GM04504 (cell line): ENCODE data around the gene OR52B6.
"Not testable (repeated sequence)": the region's sequence is repeated elsewhere in the genome, so short reads cannot be mapped to it uniquely, and the experiment has no call there.

Source experiments
- DNase-seq: peaks from one replicate; pipeline ENCODE4 v3.0.0-alpha.2; 2012; ENCODE audit warnings: low read depth

The OR52B6 gene, protein sequence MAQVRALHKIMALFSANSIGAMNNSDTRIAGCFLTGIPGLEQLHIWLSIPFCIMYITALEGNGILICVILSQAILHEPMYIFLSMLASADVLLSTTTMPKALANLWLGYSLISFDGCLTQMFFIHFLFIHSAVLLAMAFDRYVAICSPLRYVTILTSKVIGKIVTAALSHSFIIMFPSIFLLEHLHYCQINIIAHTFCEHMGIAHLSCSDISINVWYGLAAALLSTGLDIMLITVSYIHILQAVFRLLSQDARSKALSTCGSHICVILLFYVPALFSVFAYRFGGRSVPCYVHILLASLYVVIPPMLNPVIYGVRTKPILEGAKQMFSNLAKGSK

GRCh38 chr11:5580577-5580976 lies at the start of gene OR52B6:
OR52B6 (plus strand) TSS chr11:5580877; CDS start chr11:5580877, 0 bp downstream.
- no peak for DNase-seq

DNA sequence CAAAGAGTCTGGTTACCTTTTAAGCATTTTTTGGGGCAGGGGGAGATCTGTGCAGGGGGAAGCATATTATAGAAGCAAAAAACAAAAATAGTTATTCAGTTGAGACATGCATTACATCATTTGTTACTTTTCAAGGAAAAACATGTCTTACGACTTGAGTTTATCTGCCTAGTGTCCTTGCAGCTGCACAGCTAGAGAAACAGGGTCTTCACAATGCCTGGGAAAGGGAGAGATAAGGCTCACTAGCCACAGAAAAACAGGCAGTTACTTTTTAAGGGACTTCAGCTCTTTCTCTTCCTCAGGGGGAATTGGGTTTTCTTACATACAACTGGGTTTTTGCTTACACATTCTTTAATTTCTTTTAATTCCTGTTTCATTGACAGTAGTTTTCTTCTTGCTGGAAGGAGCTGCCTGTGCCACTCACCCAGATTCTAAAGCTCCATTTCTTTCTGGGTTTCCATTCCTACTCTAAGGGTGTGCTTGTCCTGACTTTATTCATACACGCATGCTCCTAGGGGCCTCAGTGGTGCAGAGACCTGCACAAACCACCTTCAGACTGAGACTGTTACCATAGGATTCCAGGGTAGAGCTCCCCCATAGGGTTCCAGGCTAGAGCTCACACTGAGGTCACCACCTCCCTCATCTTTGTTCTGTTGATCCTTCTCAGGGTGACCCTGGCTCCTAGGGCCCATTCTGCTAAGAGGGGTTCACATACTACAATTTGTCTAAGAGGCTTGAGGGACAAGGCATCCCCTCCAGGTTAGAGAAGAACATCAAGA lies 49.4 kb upstream of the OR52B6 start:
- DNase-seq, result no peak

GRCh38 chr11:5534046-5534445 lies 46.6 kb upstream of the OR52B6 start:
- no peak for DNase-seq

- no peak for DNase-seq
These were observed 44.2 kb upstream of the OR52B6 start for GRCh38 chr11:5536482-5536881.

- no peak for DNase-seq
These were observed 39.2 kb upstream of the OR52B6 start for GRCh38 chr11:5541427-5541826.

DNA sequence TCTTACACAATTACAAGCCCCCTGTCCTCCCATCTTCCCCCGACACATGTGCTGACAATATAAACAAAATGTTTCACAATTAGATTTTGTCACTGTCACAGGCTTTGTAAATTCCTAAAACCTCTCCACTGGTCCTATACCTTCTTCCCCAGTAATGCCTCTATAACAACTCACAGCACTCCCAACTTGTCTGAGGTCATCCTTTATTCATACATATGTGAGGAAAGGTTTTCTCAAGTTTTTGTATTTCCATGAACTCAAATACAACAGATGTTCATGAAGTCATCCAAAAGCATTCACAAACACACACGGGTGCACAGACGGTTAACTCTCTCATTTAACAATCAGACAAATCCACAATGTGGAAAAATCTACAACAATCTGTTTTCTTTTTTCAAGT lies 34.2 kb upstream of the OR52B6 start:
- DNase-seq, result no peak

DNA sequence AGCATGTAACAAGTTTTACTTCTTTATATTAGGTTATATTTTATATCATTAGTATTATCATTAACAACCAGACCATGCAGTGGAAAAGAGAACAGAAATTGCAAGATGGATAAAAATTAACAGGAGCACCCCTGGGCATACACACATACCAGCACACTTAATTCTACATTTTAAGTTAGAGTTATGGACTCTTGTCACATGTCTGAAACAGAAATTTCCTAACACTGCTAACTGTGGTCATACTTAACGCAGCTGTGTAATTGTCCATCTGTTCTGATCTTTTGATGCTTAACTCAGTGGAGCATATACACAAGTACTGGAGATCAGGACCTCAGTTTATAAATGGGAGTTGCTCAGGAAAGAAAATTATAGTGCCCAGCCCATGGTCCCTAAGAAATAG lies 32.7 kb upstream of the OR52B6 start:
- no peak for DNase-seq

GRCh38 chr11:5548440-5548839 lies 32.2 kb upstream of the OR52B6 start, which contains the start of gene OR52H1:
OR52H1 (minus strand) TSS chr11:5548540; CDS start chr11:5545505, 3,035 bp downstream.
- DNase-seq, result no peak

DNA sequence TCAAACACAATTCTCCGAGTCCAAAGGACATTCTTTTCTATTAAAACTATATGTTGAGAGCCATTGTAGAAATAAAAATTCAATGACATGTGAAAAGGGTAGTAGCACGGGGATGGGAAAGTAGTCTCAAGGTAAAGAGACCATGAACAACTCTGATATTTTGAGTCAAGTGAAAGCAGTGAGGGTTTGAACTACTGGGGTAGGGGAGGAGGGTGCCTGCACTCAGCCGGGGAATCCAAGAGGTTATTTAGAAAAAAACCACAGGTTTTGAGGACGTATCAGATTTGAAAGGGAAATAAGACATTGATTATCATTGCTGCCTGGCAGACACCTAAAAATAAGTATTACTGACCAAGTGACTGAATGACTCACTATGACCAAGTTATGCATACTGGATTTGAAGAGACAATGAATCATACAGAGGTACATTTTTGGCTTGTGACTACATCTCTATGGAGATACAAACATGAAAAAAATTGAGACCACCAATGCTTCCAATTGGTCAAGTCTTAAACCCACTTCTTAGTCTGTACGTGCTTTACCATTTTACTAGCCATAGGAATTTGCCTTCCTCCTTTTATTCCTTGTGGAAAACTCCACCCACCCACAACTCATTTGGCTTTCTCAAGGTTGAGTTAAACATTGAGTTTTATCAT lies 30.1 kb upstream of the OR52B6 start:
- peak; percentile 10 for DNase-seq

GRCh38 chr11:5553343-5553742 lies 27.3 kb upstream of the OR52B6 start:
- no peak for DNase-seq

DNA sequence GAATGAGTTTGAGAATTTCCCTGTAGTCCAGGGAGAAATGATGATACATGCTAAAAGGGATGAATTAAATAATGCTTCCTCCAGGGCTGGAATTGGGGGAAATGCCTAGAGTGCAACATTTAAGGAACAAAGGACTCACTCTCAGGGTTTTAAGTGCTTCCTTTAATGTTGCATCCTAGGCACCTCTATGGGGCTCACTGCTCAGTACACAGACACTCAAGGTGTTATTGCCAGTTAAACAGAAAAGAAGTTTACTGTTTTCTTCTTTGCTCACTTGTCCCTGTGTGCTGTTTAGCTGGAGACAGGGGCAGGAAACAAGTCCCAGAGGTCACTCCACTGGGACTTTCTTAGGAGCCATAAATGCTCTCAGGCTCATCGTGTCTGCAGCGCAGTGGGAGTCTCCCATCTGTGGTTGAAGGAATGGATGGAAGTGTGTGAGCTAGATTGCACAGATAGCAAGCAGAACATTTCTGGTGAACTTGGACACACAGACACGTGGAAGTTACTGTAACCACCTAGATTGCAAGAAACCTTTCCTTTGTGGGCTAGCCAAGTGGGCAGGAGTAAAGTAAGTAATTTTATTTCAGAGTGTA lies 24.0 kb upstream of the OR52B6 start:
- DNase-seq, result no peak

- no peak for DNase-seq
These were observed 22.9 kb upstream of the OR52B6 start for GRCh38 chr11:5557751-5558150.

- DNase-seq, result no peak
These were observed 16.2 kb upstream of the OR52B6 start for GRCh38 chr11:5564259-5565019.

- DNase-seq, result no peak
These were observed 6.0 kb upstream of the OR52B6 start for GRCh38 chr11:5574654-5575053.

- no peak for DNase-seq
These were observed 5.5 kb upstream of the OR52B6 start for GRCh38 chr11:5575152-5575551.

- DNase-seq, result no peak
These were observed 3.6 kb upstream of the OR52B6 start for GRCh38 chr11:5577101-5577500.

GRCh38 chr11:5581014-5581413 lies 337 bp downstream of the OR52B6 start:
- DNase-seq, result no peak

DNA sequence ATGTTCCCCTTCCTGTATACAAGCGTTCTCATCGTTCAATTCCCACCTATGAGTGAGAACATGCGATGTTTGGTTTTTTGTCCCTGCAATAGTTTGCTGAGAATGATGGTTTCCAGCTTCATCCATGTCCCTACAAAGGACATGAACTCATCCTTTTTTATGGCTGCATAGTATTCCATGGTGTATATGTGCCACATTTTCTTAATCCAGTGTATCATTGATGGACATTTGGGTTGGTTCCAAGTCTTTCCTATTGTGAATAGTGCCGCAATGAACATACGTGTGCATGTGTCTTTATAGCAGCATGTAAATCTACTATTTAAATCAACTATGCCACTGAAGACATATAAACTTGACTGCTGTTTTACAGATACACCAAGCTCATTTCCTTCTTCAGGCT lies 3.8 kb downstream of the OR52B6 start:
- not testable (repeated sequence) for DNase-seq

- not testable (repeated sequence) for DNase-seq
These were observed 9.2 kb downstream of the OR52B6 start for GRCh38 chr11:5589906-5590305.

DNA sequence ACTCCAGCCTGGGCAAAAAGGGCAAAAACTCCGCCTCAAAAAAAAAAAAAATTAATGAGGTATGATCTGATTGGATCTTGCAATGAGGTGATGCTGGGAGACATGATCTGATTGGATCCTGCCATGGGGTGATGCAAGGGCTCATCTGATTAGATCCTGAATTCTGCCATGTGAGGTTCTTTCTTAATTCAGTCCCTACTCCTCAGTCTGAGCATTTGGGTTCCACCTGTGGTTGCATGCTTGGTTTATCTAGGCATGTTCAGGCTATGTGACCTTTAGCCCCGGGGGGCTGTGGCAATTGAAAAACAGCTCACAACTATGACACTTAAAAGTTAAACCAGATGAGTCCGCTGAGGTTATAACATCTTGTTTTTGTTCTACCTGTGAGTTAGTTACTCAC lies 10.9 kb downstream of the OR52B6 start:
- no peak for DNase-seq

- no peak for DNase-seq
These were observed 11.9 kb downstream of the OR52B6 start for GRCh38 chr11:5592615-5593014.

GRCh38 chr11:5593146-5593545 lies 12.5 kb downstream of the OR52B6 start:
- no peak for DNase-seq
